HPDE6-E6E7 (cell line): ENCODE measurements around the gene SERHL2.
A peak's percentile ranks its signal among the peaks of the same experiment; 100 is the strongest.
"Not testable (repeated sequence)": the region's sequence is repeated elsewhere in the genome, so short reads cannot be mapped to it uniquely, and the experiment has no call there.

ENCODE experiments used
- DNase-seq: peaks from one replicate; pipeline ENCODE4 v3.0.0; 2011; ENCODE audit warnings: missing footprints; ENCODE audit errors: extremely low spot score

Gene SERHL2

DNA sequence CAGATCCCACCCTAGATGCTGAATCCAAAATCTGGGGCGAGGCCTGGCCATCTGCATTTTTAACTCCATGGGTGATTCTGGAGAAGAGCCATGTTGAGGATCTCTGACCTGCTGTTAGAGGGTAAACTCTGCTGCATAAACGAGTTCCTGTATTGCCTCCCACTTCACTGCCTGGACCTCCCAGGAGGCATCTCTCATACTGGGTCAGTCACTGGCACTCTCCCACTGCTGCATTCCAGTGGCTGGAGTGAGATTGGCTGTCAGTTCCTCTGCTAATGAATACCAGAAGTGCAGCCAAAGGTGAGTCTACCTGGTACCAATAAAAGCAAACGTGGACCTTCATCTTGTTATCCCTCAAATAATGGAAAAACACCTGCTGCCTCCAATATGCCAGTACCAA is 50.6 kb downstream of the SERHL2 start:
- DNase-seq, result no peak

DNA sequence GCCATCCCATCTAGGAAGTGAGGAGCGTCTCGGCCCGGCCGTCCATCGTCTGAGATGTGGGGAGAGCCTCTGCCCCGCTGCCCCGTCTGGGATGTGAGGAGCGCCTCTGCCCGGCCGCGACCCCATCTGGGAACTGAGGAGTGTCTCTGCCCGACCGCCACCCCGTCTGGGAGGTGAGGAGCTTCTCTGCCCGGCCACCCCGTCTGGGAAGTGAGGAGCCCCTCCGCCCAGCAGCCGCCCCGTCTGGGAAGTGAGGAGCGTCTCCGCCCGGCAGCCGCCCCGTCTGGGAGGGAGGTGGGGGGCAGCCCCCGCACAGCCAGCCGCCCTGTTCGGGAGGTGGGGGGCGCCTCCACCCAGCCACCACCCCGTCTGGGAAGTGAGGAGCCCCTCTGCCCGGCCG is 53.9 kb downstream of the SERHL2 start:
- DNase-seq, result not testable (repeated sequence)

DNA sequence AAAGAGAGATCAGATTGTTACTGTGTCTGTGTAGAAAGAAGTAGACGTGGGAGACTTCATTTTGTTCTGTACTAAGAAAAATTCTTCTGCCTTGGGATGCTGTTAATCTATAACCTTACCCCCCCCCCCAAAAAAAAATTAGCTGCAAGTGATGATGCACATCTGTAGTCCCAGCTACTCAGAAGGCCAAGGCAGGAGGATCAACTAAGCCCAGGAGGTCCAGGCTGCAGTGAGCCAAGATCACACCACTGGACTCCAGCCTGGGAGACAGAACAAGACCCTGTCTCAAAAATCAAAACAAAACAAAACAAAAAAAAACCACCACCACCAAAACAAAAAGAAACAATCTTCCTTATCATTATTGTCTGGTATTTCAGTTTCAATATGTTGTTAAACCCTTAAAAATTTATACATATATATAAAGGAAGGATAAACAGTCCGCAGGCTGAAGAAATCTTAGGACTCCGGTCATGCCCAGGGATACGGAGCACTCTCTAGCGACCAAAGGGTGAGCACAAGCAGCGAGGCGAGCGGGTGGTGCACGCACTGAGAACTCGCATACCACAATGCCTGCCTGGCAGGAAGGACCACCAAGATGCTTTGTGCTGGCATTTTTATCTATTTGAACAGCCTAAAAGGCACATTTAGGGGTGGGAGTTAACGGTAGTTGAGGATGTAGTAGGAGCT is 54.5 kb downstream of the SERHL2 start:
- DNase-seq, result no peak

DNA sequence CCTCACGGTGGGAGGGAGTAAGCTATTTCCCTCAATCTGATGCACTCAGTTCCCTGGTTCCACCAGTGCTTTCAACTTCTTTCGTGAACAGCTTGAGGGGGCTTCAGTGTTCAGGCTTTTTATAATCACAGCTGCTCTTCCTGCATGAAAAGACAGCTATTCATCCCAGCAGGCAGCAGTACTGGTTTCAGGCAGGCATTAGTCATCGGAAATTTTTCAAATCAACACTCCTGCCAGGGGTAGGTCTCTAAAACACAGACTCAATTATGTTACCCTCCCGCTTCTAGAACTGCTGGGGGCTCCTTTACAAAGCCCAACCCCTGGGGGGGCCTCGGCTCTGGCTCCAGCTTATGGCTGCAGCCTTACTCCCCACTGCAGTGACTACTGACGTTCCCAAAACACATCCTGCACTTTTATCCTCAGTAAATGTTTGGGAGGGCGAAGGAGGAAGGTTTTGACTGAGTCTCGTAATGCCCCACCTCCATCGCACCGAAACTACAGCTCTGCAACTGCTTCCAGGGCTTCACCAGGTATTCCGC is 55.1 kb downstream of the SERHL2 start:
- DNase-seq, result no peak

DNA sequence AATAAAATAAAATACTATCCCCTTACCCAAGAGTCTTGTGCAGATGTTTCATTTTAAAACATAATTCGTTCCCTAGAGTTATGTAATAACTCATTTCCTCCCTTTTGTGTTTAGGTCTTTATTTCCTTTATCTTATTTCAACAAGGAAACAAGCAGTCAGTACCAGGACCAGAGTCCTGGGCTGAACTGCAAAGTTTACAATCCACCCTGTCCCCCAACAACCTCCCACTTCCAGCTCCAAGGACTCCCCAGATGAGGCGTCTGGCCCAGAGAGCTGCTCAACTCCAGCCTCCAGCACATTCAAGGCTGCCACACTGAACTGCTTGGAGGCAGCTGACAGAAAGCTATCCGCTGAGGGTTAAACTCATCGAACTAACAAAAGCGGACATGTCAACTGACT is 56.4 kb downstream of the SERHL2 start:
- DNase-seq, result no peak

DNA sequence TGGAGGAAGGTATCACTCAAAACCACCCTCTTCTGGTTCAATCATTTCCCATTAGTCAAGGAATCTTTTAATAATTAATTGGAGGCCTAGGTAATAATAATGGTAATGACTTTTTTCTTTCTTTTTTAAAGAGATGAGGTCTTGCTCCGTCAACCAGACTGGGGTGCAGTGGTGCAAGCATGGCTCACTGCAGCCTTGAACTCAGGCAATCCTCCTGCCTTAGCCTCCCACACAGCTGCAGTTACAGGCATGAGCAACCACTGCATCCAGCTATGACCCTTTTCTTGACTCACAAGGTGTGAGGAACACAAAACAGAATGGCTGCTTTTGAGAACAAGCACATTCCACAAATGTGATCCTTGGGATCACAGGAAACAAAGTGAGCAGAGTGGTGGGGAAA is 57.3 kb downstream of the SERHL2 start:
- no peak for DNase-seq

DNA sequence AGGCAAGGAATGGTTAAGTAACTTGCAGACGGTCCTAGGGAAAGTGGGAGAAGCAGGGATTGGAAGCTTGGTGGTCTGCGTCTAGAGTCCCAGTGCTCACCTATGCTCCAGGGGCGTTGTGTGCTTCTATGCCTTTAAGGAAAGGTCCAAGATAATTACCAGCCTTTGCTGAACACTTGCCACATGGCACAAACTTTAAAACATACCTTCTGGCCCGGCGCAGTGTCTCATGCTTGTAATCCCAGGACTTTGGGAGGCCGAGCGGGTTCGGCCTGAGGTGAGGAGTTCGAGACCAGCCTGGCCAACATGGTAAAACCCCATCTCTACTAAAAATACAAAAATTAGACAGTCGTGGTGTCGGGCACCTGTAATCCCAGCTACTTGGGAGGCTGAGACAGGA is 58.6 kb downstream of the SERHL2 start:
- DNase-seq, result no peak

DNA sequence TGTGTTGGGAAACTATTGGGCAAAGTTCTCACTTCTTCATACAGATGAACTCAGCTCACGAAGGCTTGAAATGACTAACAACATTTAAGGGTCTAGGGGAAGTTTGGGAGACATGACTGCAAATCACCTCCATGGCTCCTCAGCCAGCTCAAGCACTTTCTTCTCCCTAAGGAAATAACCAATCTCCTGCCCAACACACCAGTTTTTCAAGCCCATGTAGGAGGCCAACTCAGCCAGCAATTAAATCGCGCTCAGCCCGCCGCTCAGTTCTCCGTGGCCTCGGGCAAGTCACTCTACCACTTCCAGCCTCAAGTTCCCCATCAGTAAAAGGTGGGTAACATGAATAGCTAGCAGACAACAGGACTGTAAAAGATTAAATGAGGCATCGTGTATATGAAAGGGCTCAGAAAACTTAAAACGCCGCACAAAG is 60.1 kb downstream of the SERHL2 start:
- no peak for DNase-seq

DNA sequence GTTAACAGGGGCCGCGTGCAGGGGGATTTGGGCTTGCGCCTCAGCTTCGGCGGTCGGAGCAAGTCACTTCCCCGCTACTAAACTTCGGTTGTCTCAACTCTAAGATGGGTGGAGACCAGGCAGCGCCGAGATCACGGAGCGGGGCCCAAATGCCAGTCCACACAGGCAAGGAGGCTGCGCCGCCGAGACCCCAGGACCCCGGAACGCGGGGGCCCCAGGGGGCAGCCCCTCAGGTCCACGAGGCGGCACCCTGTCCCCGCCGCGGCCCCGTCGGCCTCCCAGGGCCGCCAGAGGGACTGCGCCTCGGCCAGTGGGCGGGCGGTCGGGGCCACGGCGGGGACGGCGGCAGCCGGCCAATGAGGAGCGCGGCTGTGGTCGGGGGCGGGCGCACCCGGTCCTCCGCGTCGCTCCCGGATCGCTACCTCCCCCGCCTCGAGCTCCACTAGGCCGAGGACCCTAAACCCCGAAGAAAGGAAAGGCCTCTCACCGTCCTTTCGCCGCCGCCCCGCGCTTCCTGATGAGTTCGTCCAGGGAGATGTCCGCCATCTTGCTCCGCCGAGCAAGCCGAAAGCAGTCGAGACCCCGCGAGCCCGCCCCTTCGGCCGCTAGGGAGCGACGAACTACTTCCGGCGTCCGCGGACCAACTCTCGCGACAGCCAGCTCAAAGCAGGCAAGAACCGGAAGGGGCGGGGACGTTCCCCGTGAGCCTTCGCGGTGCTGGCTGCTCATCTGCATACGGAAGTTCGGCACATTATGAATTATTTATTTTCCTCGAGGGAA is 60.7 kb downstream of the SERHL2 start, which contains the start of gene POLDIP3:
POLDIP3 (minus strand) TSS at position 572 of the 780 bp plus-strand sequence; CDS start at position 546, 26 bp downstream.
- DNase-seq, result peak; percentile 85

DNA sequence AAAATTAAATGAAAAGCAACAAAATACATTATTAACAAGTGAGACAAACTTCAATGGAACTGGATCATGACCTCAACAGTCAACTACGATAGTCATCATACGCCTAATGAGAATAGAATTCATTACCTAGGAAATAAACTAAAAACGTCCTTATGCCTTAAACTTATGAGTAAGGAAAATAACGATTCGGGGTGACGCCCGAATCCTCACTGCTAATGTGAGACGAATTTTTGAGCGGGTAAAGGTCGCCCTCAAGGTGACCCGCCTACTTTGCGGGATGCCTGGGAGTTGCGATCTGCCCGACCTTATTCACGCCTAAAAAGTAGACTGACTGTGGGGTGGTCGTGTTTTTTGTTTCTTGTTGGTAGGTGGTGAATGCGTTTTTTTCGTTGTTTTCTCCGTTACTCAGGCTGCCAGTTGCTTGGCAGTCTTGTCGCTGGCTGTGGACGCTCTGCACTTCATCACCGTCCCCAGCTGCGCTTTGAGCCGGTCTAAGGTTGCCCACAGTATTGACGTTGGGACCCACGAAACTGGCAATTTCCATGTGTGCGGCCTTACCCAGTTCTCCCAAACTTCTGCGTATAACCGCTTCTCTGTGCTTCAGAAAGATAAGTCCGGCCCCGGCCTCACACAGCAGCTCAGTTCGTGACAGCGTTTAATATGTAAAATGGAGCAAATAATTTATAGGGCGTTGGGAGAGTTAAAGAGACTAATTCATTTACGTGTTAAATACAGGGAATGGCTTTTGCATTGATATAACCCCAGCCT is 61.5 kb downstream of the SERHL2 start:
- DNase-seq, result peak; percentile 87

DNA sequence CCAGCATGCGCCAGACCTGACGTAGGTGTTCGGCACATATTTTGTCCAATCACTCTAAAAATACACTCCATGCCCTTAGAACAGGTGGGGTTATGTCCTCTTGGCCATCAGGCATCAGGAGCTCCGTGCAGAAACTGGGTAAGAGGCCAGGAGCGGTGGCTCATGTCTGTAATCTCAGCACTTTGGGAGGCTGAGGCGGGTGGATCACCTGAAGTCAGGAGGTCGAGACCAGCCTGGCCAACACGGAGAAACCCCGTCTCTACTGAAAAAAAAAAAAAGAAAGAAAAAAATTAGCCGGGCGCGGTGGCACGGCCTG is 62.1 kb downstream of the SERHL2 start:
- not testable (repeated sequence) for DNase-seq

DNA sequence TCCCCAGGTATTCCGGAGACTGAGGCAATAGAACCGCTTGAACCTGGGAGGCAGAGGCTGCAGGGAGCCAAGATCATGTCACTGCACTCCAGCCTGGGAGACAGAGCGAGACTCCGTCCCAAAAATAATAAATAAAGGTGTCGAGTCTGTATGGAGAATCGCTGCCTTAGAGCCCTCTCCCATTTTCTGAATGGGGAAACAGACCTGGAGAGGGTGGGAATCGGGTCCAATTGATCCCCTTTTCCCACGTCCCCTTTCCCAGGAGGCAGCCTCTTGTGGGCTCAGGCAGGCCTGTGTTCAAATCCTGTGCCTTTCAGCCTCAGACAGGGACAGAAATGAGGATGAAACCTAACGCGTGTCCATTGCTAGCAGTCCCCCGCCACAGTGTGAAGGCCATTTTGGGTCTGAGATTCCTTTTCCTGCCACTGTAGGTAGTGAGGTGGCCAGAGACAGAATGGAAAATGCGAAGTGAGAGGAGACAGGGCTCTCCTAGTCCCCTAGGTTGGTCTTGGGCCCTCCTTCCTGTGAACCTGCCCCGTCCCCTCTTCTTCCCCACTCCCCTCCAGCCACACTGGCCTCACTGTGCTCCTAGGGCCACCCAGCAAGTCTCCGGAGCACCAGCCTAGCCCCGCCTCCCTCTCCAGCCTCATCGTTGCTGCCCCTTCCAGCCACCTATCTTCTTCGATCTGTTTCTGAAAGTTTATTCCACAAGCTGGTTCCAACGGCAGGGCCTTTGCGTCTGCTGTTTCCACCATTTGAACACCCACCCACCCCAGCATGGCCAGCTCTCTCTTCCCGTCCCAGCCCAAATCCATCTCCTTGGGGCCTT is 63.6 kb downstream of the SERHL2 start:
- no peak for DNase-seq

DNA sequence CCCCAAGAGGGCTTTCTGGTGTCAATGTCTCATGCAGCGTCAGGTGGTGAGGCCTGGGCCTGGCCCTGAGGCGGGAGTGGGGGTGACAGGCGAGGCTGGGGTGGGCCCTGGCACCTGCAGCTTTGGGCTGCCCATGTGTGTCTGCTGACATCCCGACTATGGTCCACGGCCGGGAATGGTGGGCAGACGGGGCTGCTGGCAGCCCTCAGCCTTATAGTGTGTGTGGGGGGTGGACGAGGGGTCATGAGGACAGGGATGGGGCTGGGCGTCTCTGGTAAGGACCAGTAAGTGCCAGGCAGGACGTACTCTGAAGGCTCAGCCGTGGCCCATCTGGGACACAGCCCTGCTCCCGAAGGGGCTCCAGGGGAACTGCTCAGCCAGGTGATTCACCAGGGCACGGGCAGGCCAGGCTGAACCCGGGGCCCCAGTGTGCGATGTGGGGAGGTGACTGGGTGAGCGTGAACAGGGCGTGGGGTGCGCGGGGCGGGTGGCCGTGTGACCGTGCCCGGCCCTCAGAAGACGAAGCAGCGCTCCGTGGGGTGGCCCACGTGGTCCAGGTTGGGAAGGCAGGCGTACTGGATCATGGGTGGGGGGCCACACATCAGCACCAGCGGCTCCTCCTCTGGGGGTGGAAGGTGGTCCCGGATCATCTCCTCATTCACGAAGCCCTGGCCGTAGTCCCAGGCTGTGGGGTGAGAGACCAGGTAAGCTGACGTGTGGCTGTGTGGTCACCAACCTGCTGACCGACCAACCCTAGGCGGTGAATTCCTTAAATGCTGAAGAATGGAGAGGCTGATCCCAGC is 65.7 kb downstream of the SERHL2 start:
- DNase-seq, result no peak

DNA sequence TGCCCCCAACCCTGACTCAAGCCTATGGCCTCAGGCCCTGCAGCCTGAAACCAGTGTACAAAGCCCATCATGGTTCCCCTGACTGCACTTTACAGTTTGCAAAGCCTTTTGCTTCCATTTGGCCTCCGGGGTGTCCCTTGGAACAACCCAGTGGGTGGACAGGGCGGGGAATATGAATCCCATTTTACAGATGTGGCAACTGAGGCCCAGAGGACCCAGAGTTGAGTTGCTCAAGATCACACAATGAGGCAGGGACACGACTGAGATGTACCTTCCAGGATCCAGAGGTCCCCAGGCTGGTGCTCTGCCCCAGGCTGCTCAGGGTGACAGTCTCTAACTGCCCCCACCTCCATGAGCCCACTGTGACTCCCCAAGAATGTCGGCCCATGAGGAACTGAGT is 66.3 kb downstream of the SERHL2 start:
- no peak for DNase-seq

DNA sequence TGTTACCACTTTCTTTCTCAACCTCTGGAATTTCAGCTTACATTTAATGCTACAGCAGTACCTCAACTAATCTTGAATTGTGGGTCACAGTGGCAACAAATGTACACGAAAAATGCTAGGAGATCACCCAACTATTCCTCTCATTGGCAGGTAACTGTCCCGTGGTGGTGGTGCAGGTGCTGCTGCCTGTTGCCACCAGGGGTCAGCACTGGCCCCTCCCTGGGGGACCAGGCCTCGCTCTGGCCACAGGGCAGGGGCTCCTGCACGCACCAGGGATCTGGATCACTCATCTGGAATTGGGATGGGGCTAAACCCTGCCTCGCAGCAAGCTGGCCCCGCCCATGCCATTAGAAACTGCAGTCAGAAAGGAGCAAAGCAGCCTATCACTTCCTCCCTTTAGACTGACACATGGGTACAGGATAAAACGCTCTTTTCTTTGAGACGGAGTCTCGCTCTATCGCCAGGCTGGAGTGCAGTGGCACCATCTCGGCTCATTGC is 67.8 kb downstream of the SERHL2 start:
- peak; percentile 72 for DNase-seq

DNA sequence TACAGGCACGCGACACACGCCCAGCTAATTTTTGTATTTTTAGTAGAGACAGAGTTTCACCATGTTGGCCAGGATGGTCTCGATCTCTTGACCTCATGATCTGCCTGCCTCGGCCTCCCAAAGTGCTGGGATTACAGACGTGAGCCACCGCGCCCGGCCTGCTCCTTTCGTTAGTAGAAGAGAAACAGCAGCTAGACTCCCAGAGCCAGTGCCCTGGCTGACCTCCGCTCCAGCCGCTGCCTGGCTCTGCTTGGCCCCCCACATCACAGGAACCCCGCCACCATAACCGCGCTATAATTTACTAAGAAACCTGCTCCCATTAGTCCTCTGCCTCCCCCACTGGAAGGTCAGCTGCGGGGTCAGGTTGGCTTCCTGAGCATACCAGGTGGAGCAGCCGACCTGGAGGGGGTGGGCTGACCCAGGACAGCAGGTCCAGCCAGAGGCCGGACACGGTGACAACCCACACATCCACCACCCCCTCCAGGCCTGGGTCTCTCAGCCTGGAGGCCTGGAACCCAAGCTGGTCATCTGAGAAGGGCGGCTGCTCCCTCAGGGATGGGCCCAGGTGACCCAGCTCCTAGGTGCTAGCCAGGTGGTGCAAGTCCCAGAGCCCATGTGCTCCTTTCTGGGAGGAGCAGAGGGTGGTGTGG is 68.4 kb downstream of the SERHL2 start:
- no peak for DNase-seq

DNA sequence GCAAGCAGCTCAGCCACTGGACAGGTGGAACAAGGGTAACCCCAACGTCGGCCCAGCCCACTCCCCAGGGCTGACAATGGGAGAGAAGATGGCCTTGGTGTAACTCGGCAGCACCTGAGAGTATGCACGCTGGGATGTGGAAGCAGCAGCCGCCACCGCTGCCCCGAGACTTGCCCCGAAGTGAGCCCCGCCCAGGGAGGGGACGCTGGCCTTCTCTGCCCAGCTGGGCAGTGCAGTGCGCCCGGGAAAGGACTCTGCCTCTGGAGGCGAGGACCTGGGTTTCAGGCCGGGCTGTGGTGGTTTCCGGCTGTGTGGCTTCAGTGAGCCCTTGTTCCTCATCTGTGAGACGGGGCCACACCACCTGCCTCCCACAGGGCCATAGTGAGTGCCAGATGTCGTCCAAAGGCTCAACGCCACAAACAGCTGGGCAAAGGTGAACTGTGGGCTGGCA is 69.6 kb downstream of the SERHL2 start:
- no peak for DNase-seq
